ENCODE results near the gene RNF187. TPM values are rescaled to one million over a fixed set of nuclear protein-coding genes. Genes with fewer than 3 reads are reported as not detected.

Gene RNF187
- 57.5 TPM for polyA plus RNA-seq (ENCODE audit: insufficient read length)

DNA sequence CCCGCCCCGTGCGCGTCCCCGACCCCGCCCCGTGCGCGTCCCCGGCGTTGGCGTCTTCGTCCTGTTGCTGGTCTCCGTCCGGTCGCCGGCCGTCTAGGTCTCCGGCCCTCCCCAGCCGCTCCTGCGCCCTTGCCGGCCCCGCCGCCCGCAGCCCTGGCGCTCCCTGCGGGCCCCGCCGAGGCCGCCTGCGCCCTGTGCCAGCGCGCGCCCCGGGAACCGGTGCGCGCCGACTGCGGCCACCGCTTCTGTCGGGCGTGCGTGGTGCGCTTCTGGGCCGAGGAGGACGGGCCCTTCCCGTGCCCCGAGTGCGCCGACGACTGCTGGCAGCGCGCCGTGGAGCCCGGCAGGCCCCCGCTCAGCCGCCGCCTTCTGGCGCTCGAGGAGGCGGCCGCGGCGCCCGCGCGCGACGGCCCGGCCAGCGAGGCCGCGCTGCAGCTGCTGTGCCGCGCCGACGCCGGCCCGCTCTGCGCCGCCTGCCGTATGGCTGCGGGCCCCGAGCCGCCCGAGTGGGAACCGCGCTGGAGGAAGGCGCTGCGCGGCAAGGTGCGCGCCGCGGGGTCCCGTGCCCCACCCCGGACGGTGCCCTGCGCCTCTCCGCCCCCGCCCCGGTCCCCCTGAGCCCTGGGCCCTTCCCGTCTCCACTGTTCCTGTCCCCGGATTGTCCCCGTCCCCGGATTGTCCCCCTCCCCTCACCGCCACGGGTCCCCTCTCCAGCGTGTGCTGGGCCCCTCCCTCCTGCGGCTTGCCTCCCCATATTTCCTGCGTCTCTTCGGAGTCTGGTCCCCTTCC, at the start of gene RNF187:
Gene RNF187 (plus strand): TSS at position 47 of the 789 bp plus-strand sequence.
- DNase-seq: no peak

DNA sequence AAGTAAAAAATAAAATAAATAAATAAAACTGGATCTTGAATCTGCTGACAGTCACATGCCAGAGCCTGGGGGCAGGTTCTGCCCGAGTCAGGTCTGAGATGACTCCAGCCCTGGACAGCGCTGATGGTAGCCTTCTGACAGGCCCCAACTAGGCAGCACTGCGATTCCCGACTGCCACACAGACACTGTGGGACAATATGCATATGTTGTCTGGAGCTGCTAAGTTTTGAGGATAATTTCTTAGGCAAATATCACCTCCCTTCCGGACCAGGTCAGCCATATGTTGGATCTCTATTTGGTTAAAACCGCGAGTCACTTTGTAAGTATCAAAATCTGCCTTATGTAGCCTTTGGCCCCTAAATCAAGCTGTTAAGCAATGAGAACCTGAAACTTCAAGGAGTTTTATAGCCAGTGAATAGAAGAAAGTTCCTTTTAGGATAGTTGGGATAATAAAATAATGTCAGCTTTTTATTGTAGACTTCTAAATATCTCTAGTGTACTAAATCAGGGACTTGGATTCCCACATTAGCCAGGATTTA, 49.7 kb upstream of the RNF187 start:
- DNase-seq: no peak

DNA sequence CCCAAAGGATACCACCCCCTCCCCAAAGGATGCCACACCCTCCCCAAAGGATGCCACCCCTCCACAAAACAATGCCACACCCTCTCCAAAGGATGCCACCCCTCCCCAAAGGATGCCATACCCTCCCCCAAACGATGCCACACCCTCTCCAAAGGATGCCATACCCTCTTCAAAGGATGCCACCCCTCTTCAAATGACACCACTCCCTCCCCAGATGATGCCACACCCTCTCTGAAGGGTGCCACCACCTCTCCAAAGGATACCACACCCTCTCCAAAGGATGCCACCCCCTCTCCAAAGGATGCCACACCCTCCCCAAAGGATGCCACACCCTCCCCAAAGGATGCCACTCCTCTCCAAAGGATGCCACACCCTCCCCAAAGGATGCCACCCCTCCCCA, 48.9 kb upstream of the RNF187 start:
- DNase-seq: no peak

DNA sequence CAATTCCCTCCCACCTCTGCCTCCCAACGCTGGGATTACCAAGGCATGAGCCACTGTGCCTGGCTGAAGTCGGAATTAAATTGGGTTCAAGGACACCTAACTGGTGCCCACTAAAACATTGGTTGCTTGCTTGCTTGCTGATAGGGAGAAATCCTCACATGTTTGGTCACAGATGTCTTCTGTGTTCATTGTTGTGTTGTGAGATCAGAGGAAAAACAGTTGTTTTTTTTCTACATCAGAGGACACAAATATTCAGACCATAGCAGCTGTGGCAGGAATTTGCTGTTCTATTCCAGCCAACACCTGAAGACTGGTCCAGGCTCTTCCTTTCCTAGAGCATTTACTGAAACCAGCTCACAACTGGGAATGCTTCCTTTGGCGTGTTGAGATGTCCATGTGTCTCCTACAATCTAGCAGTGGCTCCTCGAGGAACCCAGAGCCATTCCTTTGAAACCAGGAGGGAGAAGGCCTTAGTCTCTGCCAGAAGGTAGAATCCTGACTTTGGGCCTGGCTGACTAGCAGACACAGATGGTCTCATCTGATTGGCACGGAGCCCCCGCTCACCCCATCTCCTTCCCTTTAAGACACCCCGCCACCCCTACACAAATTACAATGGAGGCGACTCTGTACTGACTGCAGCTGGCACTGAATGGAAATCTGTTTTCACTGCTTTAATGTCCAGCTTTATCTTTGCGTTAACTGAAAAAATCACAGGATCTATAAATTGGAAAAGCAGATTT, 46.3 kb upstream of the RNF187 start:
- DNase-seq: no peak

DNA sequence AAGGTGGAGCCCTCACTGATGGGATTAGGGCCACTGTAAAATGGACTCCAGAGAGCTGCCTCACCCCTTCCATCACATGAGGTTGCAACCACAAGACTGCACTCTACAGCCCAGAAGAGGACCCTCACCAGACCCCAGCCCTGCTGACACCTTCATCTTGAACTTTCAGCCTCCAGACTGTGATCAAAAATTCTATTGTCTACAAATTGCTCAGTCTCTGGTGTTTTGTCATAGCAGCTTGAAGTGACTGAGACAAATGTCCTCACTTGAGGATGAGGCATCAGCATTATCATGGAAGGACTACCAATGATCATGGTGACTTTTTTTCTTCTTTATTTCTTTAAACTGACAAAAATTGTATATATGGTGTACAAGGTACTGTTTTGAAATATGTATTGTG, 43.8 kb upstream of the RNF187 start:
- DNase-seq: no peak

DNA sequence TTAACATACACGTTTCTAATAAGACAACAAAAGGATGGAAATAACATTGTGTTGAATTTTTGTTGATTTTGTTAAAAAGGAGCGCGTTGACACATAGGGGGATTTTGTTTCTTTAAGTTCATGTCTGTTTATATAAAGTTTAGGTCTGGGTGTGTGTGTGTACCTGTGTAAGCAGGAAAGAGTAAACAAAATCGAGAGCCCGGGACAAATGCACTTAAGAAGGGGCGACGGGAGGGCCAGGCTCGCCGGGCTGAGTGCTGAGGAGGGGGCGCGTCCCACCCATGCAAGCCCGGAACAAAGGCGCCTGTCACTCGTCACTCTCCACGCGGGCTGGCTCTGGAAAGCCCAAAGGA, 41.7 kb upstream of the RNF187 start:
- no peak for DNase-seq

DNA sequence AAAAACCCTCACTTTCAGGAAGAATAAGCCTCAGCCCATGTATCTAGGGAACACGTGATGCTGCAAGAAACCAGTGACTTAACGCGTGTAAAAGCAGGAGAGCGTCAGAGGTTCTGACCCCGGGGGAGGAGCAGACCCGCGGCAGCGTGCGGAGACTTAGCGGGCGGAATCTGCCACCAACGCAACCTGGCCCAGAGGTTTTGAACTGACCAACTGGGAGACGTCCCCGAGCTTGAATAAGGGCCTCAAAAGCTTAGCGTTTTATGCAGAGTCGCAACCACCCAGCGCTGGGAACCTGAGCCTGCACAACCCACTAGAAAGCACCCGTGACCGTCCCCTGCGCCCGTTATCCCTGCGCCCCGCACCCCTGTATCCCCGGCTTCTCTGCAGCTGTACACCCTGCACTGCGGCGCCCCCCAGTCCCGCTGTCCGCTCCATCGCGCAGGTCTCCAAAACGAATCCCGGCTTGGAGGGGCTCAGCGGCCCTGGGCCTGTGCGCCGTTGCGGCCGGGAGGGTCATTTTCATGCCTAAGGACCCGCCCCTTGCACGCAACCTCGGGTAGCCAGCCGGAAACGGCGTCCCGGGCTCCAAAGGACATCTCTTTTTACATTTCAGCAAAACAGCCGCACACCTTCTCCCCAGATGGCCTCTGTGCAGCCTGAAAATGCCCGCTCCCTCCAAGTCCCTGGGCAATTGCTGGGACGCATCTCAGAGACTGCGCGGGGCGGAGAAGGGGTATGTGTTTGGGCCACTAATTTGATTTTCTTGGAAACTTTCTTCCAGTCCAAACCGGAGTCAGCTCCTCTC, 41.1 kb upstream of the RNF187 start:
- no peak for DNase-seq

DNA sequence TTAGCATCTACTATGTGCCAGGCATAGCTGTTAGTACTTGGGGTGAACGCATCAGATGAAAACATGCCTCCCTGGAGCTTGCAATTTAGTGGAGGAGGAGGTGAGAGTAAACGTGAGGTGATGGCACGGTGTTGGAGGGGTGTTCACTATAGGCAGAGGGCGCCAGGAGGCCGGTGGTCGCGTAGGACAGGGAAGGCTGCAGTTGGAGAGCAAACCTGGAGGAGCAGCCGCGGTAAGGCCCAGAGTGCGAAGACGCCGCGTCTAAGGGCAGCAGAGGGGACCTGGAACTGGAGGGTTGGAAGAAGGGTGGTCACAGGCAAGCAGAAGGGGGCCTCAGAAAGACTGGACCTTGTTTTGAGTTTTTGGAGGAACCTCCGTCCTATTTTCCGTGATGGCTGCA, 40.3 kb upstream of the RNF187 start:
- DNase-seq: no peak

DNA sequence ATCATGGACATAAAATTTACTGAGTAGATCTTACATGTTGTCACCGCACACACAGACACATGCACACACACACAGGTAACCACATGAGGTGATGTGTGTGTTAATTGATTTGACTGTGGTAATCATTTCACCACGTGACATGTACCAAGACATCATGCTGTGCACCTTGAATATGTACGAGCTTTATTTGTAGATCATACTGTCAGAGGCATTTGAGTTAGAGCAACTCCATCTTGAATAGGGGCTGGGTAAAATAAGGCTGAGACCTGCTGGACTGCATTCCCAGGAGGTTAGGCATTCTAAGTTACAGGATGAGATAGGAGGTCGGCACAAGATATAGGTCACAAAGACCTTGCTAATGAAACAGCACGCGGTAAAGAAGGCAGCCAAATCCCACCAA, 38.8 kb upstream of the RNF187 start:
- no peak for DNase-seq

DNA sequence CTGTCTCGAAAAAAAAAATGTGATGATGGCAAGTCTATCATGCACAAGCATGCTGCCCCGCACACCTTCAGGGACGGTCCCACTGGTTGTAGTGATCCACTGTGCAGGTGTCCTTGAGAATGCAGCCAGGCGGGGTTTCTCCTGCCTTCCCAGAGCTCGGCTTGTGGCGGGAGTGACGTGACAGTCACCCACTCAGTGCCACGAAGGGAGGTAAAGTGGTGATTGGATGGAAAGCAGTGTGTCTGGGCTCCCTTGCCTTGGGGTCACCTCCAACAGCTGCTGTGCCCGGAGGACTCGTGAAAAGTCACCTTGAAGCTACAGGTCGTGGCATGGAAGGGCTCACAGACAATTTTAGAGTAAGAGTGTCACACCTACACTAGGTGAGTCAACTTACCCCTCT, 37.0 kb upstream of the RNF187 start:
- no peak for DNase-seq

DNA sequence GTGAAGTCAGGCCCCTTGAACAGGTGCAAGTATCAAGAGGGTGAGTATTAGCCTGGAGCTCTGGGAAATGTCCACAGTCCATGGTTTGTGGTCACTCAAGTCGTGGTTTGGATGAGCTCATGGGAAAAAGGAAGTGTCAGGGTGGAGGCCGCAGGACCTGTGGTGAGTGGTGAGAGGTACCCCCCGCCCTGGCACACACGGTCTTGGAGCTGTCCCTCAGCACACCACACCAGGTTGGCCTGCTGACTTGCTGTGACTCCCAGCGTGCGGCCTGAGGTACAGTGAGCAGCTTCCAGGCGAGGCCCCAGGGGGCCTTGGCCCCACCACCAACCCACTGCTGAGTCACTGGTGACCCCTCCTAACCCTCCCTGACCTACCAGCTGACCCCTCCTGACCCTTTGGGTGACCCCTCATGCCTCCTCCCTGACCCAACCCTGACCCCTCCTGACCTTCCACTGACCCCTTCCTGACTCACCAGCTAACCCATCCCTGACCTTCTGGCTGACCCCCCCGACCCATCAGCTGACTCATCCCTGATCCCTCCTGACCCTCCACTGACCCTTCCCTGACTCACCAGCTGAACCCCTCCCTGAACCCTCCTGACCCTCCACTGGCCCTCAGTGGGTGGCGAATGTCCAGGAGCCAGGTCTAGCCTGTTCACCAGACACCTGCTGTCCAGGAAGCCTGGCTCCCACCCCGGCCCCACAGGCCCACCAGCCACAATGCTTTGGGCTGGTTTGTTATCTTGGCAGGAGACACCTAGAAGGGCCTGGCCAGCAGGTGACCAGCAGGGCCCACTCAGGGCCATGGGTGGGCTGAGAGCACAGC, 34.8 kb upstream of the RNF187 start:
- DNase-seq: no peak

DNA sequence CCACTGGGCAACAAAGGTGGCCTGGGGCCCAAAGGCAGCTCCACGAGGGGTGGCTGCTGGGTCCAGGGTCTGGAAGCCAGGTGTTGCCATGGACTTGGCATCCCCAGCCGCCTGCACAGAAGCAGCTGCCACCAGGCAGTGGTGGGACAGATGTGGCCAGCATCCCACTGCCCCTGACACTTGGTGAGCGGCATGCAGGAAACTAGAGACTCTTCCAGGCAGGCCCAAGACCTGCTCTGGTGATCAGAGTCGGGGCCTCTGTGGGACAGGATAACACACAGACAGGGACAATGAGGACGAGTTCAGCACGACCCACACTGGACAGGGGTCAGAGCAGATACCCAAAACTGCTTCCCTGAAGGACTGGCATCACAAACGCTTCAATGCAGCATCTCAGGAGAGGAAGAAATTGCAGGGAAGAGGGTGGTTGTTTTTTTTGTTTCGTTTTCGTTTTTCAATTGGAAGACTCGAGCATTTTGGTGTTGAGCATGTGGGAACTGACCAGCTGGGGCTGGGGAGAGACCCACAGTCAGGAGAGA, 34.1 kb upstream of the RNF187 start:
- DNase-seq: no peak

DNA sequence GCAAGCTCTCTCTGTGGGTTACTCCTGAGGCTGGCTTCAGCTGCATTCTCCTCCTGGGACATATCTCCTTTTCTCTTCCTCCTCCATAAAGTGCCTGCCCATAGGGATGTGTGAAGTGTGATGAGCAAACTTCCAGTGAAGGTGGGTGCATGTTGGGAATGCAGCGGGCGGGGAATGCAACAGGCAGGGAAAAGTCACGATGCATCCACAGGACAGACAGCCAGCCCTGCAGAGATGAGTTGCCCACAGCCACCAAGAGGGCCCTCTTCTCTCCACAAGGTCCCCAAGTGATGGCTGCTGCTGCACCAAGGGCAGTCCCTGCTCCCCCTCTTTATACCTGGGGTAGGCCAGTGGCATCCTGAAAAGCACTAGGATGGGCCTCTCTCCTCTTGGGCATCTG, 33.6 kb upstream of the RNF187 start:
- no peak for DNase-seq

DNA sequence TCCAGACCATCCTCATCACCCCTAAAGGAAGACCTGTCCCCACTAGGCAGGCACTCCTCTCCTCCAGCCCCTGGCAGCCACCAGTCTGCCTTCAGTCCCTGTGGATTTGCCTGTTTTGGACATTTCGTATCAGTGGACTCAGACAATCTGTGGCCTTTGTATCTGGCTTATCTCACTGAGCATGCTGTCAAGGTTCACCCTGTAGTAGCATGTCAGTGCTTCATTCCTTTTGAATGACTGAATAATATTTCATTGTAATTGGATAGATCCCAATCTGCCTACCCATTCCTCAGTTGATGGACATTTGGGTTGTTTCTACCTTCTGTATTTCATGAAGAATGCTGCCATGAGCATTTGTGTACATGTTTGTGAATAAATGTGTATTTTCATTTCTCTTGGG, 32.9 kb upstream of the RNF187 start:
- no peak for DNase-seq

DNA sequence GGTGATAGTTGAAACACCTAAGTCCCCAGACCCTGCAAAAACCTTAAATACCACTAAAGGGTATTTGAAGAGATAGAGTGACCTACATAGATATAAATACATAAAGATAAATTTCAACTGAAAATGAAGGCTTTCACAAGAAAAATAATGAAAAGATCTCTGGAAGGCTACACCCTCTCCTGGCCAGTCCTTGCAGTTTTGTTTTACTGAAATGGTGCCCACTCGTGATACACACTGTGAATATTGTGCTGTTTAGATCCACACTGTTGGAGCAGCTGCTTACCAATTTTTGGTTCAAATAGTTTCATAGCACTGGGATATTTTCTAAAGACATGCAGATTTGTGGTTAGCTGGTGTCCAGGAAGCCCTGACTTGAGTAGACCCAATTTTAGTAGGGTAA, 31.5 kb upstream of the RNF187 start:
- no peak for DNase-seq

DNA sequence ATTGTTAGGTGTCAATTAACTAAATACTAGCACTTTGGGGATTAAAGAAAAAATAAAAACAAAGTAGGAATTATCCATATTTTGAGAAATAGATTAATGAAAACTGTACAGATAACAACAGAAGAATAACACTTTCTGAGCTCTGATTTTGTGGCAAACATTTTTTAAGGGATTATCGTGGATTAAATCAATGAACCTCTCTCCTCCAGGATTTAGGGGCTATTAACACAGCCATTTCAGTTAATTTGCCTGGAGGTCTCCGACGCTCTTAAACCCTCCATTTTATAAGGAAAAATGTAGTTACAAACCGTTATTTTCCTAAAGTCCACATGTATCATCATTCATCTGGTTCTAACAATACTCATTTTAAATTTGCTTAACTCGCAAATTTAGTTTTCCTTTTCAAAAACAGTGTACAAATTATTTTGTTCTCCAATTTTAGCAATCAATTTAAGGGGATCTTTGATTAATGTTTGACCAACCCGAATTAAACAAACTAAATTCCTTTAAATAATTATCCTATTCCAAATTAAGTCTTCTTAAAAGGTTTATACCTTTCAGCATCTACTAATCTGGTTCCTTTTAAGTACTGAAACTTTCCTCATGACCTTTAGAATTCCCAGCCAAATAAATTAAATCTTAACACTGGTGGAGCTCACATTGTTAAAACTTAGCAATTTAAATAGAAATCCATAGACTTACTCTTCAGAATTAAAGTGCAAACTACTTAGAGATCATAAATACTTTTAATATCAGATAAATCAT, 30.7 kb upstream of the RNF187 start:
- DNase-seq: no peak

DNA sequence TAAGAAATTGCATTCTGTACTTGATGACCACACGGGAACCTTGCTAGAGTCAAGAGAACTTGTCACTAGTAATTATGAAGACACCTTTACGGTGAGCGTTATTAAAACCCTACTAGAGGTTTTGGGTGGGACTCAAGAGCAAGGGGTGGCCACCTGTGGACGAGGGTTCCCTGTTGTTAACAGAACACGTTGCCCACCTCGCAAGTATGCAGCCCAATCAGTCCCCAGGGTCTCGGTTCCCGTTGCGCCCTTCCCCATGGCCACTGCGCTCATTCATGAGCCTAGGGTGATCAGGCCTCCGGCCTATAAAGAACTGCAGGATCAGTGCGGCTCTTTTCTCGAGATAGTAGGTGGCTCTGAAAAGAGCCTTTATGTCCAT, 30.2 kb upstream of the RNF187 start:
- no peak for DNase-seq

DNA sequence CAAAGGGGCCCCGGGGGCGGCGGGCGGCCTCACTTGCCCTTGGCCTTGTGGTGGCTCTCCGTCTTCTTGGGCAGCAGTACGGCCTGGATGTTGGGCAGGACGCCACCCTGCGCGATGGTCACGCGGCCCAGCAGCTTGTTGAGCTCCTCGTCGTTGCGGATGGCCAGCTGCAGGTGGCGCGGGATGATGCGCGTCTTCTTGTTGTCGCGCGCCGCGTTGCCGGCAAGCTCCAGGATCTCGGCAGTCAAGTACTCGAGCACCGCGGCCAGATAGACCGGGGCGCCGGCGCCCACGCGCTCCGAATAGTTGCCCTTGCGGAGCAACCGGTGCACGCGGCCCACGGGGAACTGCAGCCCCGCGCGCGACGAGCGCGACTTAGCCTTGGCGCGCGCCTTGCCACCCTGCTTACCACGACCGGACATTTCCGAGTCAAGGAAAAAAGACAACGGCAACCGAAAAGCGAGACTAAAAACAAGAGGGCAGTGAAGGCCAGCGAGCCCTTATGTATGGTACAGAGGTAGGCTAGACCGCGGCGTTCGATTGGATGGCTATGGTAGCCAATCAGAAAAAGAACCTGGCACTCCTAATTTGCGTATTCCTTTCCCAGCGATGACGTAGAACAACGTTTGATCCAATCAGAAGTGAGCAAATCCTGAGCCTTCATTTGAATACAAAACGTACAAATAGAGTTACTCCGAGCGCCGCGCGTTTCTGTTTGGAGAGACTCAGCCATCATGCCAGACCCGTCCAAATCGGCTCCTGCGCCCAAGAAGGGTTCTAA, 29.6 kb upstream of the RNF187 start:
- DNase-seq: peak; percentile 94

DNA sequence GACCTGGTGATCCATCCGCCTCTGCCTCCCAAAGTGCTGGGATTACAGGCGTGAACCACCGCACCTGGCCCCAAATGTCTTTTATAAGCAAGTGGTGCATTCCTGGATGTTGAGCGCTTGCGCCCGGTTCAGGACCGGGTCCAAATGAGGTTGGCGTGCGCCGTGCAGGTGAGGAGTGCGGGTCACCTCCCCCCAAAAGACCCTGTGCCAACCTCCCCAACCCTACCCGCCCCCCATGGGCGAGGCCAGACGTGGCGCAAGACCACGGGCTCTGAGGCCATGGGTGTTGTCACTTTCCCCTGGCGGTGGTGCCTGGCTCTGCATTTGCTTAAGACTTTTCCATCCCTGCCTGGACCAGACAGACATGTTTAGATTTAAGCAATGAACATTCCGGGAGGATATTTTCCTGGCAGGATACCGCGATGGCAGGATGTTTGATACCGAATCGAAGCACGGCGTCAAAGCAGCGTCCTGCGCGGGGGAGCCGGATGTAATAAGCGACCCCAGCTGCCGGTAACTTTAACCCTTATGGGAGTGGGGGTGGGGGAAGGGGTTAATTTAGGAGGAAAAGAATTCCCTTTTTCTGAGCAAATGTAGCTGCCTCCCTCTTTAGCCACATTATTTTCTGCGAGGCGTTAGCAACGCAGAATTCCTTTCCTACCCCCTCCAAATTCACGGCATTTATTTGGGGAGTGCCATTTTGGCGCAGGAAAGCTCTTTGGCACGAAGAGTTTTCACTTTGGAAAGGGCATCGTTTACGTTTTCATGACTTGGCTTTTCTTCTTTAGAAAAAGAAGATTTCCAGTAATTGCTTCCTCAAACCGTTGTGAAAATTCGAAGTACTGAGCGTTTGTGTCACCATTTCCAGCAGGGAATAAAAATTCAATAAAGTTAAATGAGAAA, 27.8 kb upstream of the RNF187 start:
- peak; percentile 45 for DNase-seq

Measured in hindlimb muscle (tissue), 1 donor.